HG03558 (cell line): ENCODE results near the gene INCA1.

Source experiments
- ATAC-seq: cut with Tn5 transposase; IDR thresholded peaks from one replicate; pipeline ENCODE4 v1.9.1; 2021; ENCODE audit warnings: moderate number of reproducible peaks; ENCODE audit not compliant: unreplicated experiment; ENCODE audit errors: extremely low read depth

The INCA1 gene

DNA sequence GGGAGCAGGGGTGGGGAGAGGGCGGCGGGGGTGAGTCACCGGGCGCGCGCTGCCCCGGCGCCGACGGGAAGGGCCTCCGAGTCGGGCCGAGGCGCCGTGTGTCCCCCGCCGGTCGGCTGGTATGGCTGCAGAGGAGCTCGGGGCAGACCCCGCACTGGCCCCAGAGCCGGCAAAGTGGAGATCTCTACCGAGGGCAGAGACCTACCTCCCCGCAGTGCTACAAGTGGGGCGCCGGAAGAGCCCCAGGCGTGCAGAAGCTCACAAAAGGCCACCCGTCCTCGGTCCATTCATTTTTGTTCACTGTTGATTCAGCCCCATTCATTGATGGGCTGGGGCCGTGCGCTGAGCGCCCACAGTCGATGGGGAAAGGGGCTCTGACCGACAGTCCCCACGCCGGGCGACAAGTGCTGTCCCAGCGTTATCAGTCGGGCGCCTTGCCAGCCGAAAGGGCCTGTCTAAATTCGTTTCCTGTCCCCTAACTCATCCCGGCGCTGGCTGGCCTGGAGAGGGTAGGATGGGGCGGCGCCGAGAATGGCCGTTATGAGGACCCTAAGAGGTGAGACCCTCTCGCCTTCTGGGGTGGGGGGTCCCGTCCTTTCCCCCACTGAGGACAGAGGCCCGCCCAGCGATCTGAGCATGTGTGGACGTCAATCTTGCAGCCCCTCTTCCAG, 47.1 kb downstream of the INCA1 start:
- ATAC-seq = no peak

DNA sequence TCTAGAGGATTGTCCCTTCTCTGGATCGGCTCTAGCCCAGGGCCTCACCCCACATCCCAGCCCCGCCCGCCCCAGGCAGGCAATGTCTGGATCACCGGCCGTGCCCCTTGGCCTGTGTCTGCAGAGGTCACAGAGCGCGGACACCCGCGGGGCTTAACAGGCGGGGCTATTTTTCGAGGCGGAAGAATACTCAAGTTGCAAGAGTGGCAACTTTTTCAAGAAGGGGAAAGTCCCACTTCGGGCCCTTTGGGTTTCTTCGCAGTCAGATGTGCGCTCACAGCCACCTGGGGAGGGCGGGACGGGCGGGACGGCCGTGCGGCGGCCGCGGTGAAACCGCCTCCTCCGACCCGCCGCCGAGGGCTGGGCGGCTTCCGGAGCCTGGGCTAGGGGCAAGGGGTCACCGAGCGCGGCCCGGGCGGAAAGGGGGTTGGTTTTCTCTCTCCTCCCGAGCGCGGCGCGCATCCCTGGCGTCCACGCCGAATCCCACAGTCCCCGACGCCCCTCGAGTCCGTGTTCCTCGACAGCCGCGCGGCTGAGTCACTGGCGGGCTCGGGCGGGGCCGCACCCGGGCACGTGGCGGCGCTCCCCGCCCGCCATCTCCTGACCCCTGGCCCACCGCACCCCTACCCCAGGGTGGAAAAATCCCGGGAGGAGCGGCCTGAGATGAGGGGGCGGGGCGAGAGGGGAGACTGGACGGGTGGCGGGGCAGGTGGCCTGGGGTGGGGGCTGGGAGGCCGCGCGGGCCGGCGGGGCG, 47.8 kb downstream of the INCA1 start:
- ATAC-seq = no peak

DNA sequence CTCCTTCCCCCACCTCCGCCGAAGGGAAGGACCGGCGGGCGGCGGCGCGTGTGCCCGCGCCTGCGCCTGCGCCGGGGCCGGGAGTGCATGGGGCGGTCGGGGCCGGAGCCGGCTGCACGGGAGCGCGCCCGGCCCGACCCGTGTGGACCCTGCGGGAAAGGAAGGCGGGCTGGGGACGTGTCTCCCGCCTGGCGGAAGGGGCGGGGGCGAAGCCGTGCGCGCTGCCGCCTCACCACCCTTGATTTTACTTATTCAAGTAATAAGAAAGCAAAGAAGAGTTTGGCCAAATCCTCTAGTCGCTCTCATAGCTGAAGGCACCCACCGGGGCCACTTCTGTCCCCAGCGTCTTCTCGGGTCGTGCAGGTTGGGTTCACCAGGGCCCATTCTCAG, 48.4 kb downstream of the INCA1 start:
- ATAC-seq = no peak

DNA sequence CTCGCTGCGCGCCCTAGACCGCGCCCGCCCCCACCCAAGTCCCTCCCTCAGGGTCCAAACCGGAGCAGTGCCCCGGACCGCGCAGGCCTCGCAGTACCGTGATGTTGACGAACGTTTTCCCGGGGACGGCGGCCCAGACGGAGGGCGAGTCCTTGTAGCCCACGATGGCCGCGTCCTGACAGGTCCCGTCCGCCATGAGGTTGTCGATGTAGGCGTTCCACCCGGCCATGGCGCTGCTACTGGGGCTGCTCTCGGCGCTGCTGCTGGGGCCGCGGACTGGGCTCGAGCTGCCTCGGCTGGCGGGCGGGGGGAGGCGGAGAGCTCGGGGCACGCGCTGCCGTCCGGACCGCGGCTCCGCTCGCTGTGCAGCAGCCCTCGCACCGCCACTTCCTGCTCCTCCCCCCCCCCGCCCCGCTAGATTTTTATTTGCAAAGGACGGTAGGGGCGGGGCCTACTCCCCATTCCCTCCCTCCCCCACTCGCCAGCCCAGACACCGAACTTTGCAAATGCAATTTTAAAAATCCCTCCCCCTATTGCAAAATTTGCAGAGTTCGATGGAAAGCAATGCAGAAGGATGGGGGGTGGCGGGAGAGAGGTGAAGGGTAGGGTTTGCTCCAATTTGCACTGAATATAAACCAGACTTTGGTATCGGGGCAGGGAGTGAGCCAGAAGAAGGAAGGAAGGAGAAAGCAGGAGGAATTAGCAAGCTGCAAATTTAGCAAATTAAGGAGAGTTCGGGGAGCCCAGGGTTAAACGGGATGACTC, 49.0 kb downstream of the INCA1 start, which contains the start of gene PFN1:
Gene PFN1 (minus strand): TSS at position 365 of the 765 bp plus-strand sequence. CDS start 136 bp downstream, at position 229.
- ATAC-seq = no peak

DNA sequence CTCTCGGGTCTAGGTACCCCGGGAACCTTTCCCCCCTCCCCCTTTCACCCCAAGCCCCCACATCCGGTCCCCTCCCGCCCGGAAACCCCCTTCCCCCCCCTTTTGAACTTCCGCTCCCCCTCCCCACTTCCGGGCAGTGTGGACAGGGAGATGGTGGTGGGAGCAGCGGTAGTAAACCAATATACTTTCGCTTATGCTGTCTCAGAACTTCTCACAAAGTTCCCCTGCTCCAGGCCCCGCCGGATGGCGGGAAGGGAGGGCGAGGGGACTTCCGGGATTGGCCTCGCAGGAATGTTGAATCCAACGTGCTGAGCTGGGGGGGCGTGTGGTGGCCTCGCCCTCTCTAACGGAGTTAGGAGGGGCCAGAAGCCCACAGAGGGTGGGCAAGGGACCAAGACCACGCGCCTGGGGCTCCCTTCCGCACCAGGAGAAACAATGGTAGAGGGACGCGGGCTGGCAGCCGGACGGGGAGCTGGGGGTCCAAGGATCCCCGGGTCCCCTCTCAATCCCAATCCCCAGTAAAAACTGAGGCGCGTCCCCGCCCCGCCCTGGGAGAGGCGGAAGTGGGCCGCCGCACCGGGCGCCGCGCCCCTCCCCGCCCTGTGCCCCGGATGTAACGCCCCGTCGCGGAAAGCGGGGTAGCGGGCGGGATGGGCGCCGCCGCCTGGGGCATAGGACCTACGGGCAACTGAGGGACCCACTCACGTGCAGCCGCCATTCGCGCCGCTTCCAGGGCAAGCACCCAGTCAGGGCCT, 49.7 kb downstream of the INCA1 start:
- no peak for ATAC-seq

DNA sequence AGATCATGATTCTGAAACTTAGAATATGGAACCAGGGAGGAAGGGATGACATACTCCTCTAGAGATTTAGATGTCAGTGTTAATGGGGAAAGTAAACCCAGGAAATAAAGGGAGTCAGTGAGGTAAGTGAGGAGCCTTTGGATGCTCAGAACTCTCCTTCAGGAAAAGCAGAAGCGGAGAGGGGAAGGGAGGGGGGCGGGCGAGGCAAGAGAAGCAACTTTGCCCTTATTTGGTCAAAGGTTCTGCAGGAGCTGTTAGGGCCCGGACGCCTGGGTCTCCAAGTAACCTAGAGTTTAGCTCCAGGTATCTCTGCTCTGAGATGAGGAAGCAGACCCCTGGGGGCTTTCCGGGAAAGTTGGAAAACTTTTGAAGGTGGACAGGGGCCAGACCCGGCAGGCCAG, 50.3 kb downstream of the INCA1 start:
- ATAC-seq = no peak

GRCh38 chr17:4946312-4946976, 50.9 kb downstream of the INCA1 start:
- ATAC-seq = no peak

- no peak for ATAC-seq
Measured at GRCh38 chr17:4945944-4946280, 51.4 kb downstream of the INCA1 start.

- no peak for ATAC-seq
Measured at GRCh38 chr17:4945176-4945943, 52.0 kb downstream of the INCA1 start.

DNA sequence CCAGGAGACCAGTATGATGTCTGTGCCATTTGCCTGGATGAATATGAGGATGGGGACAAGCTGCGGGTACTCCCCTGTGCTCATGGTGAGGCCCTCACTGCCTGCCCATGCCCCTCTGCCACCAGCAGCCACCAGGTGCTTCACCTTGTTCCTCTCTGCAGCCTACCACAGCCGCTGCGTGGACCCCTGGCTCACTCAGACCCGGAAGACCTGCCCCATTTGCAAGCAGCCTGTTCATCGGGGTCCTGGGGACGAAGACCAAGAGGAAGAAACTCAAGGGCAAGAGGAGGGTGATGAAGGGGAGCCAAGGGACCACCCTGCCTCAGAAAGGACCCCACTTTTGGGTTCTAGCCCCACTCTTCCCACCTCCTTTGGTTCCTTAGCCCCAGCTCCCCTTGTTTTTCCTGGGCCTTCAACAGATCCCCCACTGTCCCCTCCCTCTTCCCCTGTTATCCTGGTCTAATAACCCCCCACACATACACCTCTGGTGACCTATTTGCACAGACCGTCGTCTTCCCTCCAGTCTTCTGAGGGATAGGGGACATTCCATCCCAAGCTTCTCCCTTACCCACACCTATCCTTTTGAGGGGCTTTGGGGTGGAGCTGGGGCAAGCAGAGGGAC, 52.7 kb downstream of the INCA1 start:
- no peak for ATAC-seq

GRCh38 chr17:4944163-4944553, 53.2 kb downstream of the INCA1 start:
- ATAC-seq = no peak

DNA sequence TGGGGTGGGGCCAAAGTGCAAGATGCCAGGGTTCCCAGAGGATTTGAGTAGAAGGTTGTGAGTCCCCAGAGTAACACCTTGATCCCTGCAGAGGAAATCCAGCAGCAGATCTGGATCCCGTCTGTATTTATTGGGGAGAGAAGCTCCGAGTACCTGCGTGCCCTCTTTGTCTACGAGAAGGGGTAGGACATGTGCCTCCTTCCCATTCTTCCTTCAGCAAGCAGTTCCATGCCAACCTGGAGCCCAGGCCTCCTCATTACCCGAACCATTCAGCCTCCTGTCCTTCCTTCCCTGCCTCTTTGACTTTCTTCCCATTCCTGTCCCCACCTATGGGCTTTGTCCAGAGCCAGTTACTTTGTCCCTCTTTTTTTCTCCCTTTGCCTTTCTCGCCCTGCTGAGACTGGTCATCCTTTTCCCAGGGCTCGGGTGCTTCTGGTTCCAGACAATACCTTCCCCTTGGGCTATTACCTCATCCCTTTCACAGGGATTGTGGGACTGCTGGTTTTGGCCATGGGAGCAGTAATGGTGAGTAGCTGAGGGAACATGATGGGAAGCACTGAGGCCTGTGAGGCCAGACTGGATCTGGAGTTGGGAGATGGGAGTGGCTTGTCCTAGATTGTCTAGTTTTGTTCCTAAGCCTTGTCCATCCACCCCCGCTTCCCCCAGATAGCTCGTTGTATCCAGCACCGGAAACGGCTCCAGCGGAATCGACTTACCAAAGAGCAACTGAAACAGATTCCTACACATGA, 54.4 kb downstream of the INCA1 start:
- ATAC-seq = no peak

GRCh38 chr17:4941319-4941610, 56.1 kb downstream of the INCA1 start:
- no peak for ATAC-seq

- ATAC-seq = no peak
Measured at GRCh38 chr17:4940555-4941318, 56.6 kb downstream of the INCA1 start.

DNA sequence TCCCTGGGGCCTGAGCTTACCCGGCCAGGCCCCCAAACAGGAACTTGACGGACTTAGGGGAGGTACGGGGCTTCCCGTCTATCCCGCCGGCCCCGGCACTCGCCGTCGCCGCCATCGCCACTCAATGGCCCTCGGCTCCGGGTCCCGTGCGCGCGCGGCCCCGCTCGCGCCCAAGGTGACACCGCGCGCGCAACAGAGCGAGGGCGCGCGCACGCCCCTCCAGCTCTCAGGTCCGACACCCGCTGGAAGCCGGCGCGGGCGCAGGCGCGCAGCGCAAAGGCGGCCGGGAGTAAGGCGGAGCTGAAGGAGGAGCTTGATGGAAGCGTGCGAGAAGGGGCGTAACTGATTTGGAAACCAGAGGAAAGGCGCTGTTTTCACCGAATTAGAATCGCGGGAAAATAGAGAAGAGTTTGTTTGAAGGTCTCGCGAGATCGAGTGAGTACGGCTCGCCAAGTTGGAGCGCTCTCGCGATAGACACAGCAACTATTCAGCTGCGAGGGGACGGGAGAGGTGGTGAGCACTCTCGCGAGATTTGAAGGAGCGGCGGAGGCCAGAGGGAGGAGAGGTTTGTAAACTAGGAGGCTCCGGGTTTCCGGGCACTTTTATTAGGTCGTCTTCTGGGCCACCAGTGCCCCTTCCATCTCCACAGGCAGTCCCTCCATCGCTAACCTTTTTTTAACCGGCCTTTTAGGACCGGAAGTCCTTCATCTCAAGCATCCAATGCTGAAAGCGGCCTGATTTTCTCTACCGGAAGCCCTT, 57.3 kb downstream of the INCA1 start, which contains the start of the genes RNF167 and SLC25A11:
Gene RNF167 (plus strand): TSS at position 473 of the 759 bp plus-strand sequence. CDS start 642 bp downstream, outside the sequence.
Gene SLC25A11 (minus strand): TSS at position 251 of the 759 bp plus-strand sequence. CDS start 136 bp downstream, at position 115.
- peak; percentile 44 for ATAC-seq

DNA sequence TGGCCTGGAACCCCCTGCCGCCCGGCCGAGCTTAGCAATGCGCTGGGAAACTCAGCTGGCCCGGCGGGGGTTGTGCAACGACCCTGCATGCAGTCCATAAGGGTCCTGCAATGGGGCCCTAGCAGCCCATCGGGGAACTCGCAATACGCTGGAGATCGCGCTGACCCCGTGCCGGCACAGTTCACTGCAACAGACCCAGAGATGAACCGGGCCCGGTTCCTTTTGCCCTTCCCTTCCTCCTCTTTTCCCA, 57.9 kb downstream of the INCA1 start:
- ATAC-seq = no peak
